ENCODE measurements around the gene CHCHD1. TPM values are rescaled to one million over a fixed set of nuclear protein-coding genes. Genes with fewer than 3 reads are reported as not detected.

The CHCHD1 gene
- total RNA-seq, 2 donors from 2014 or later: 26.7 to 28.7 TPM

Other genes starting within 250 kb of the CHCHD1 start
- 1 to 10 TPM; 4.6 to 6.2 TPM for gene USP54, start 190.7 kb upstream of the CHCHD1 start, total RNA-seq
- gene MYOZ1, start 140.6 kb upstream of the CHCHD1 start, total RNA-seq: not detected
- not detected for gene SYNPO2L, start 126.0 kb upstream of the CHCHD1 start, total RNA-seq
- gene AGAP5, start 83.9 kb upstream of the CHCHD1 start, total RNA-seq: 10 to 100 TPM in 1 of 2 donors, 1 to 10 TPM in 1; 5.5 to 10.3 TPM
- gene SEC24C, start 37.7 kb upstream of the CHCHD1 start, total RNA-seq: 100 to 1,000 TPM; 101 TPM
- 100 to 1,000 TPM in 1 of 2 donors, 10 to 100 TPM in 1; 56.7 to 118 TPM for gene ZSWIM8, start 3.6 kb downstream of the CHCHD1 start, total RNA-seq
- 10 to 100 TPM; 66.1 to 76.9 TPM for gene NDST2, start 29.6 kb downstream of the CHCHD1 start, total RNA-seq
- gene CAMK2G, start 92.5 kb downstream of the CHCHD1 start, total RNA-seq: 10 to 100 TPM; 26.2 to 39.7 TPM
- gene PLAU, start 129.1 kb downstream of the CHCHD1 start, total RNA-seq: under 1 TPM; 0.14 to 0.39 TPM
- 10 to 100 TPM in 1 of 2 donors, 1 to 10 TPM in 1; 9.7 to 15.6 TPM for gene VCL, start 216.1 kb downstream of the CHCHD1 start, total RNA-seq